Panc1 (cell line): ENCODE results near the gene DHX57. TPM values are rescaled to one million over a fixed set of nuclear protein-coding genes. Genes with fewer than 3 reads are reported as not detected.
"Not testable (repeated sequence)": the region's sequence is repeated elsewhere in the genome, so short reads cannot be mapped to it uniquely, and the experiment has no call there.

Experiments used
- ATAC-seq: fragments of 200-7000 bp; cut with Tn5 transposase; 2 replicates; pipeline ENCODE4 v1.9.1; 2020; ENCODE audit warnings: mild to moderate bottlenecking, moderate library complexity
- BruUV-seq: library from RNA; stranded (reverse); fragments of 400-500 nt; replicated peaks from 2 replicates; lab custom pipeline; 2021; lab: Mats Ljungman, UMichigan
- CTCF ChIA-PET: fragments of 300-600 bp; sonication (Branson Sonifier 250); formaldehyde crosslinking; loops from one replicate; lab custom pipeline; 2022; ENCODE audit warnings: antibody characterized with exemption; lab: Charles Lee
- POLR2A ChIA-PET: fragments of 300-600 bp; sonication (Branson Sonifier 250); formaldehyde crosslinking; loops from one replicate; lab custom pipeline; 2022; ENCODE audit warnings: antibody characterized with exemption; lab: Charles Lee
- DNase-seq: peaks from one replicate; pipeline ENCODE4 v3.0.0-alpha.2; 2010; ENCODE audit warnings: low read depth, low spot score
- H3K27ac ChIP-seq: 2 replicates; pipeline ENCODE4 v1.5.1; 2011; ENCODE audit warnings: mild to moderate bottlenecking, low read length, inconsistent platforms
- H3K27me3 ChIP-seq: fragments of 200-500 bp; sonication (Bioruptor generic); 2 replicates; pipeline ENCODE4 v1.6.0; 2014; ENCODE audit warnings: low read length, inconsistent platforms; ENCODE audit not compliant: control insufficient read depth, insufficient read depth
- H3K36me3 ChIP-seq: fragments of 200-500 bp; sonication (Bioruptor generic); 2 replicates; pipeline ENCODE4 v1.5.1; 2014; ENCODE audit warnings: inconsistent platforms, mild to moderate bottlenecking, low read length, moderate library complexity; ENCODE audit not compliant: control insufficient read depth, insufficient read depth
- H3K4me1 ChIP-seq: 2 replicates; pipeline ENCODE4 v1.5.1; 2011; ENCODE audit warnings: inconsistent platforms, mild to moderate bottlenecking, low read length, moderate library complexity; ENCODE audit not compliant: control insufficient read depth, insufficient read depth
- H3K4me3 ChIP-seq, 2 experiments: 2 replicates each; pipeline ENCODE4 v1.5.1; 2011 to 2012; ENCODE audit warnings: low read depth in 2 of 2, low read length in 2 of 2, mild to moderate bottlenecking in 2 of 2, inconsistent platforms in 1 of 2, moderate library complexity in 1 of 2
- H3K9me3 ChIP-seq: fragments of 200-500 bp; sonication (Bioruptor generic); 2 replicates; pipeline ENCODE4 v1.5.1; 2014; ENCODE audit warnings: low read depth, mild to moderate bottlenecking, inconsistent platforms, low read length, moderate library complexity; ENCODE audit not compliant: control insufficient read depth, insufficient read depth
- POLR2AphosphoS5 ChIP-seq: IDR thresholded peaks from 2 replicates; pipeline ENCODE4 v1.6.1; 2012; ENCODE audit warnings: mild to moderate bottlenecking, low read depth, low read length, moderate library complexity
- SIN3A ChIP-seq: IDR thresholded peaks from 2 replicates; pipeline ENCODE4 v1.6.1; 2012; ENCODE audit warnings: low read depth, mild to moderate bottlenecking, low read length, moderate library complexity, borderline replicate concordance; ENCODE audit not compliant: insufficient read depth
- TCF7L2 ChIP-seq: IDR thresholded peaks from 2 replicates; pipeline ENCODE4 v1.6.1; 2011; ENCODE audit warnings: mild to moderate bottlenecking, low read depth, low read length, inconsistent platforms
- in situ Hi-C: cut with HindIII; loops from 2 replicates; pipeline ENCODE4 v1.10.0; 2016; ENCODE audit warnings: low sequenced_read_pairs, low pct_unique_long_range_greater_than_20kb
- intact Hi-C: fragments of 100-400 bp; cut with micrococcal nuclease; formaldehyde crosslinking; loops from one replicate; pipeline ENCODE4 v1.10.0; 2022; ENCODE audit not compliant: unreplicated experiment
- total RNA-seq: library from RNA; stranded (reverse); gene quantifications from one replicate; pipeline ENCODE4 v1.2.1, GENCODE V29; 2021; ENCODE audit not compliant: unreplicated experiment
- TF ChIP-seq, protein P1 (sequence below): fragments of 450-650 bp; IDR thresholded peaks from 2 replicates; pipeline ENCODE4 v1.5.1; 2017; ENCODE audit warnings: mild to moderate bottlenecking
- TF ChIP-seq, protein P2 (sequence below), 2 experiments: IDR thresholded peaks; 2 replicates each; pipeline ENCODE4 v1.6.1; 2011 to 2012; ENCODE audit warnings: low read depth in 2 of 2, control low read depth in 1 of 2, low read length in 1 of 2, mild to moderate bottlenecking in 1 of 2, moderate library complexity in 1 of 2; ENCODE audit not compliant: insufficient read depth in 1 of 2

Gene DHX57
- total RNA-seq, 1 experiment from 2014 or later: 20.6 TPM

DNA sequence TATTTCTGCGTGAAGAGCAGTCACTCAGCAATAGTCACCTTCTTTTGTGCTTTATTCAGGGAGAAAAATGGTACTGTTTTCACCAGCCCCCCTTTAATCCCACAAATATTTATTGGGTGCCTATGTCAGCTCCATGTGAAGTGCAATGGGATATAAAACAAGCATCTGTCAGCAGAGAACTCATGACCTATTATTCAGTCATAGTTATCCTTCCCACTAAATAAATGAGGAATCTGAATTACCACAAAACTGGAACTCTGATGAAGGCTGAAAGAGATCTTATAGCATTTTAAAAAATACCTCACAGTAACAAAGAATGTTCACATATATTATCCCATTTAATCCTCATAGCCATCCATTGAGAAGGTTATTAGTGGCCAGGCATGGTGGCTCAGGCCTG lies 45.8 kb downstream of the DHX57 start:
- no peak for DNase-seq
- no TSS peak for BruUV-seq
- no peaks in the 10 kb centered on the region for H3K9me3 ChIP-seq
- TF ChIP-seq SIN3A (no peak), TCF7L2 (no peak), POLR2AphosphoS5 (no peak)
- TF ChIP-seq, protein P1, sequence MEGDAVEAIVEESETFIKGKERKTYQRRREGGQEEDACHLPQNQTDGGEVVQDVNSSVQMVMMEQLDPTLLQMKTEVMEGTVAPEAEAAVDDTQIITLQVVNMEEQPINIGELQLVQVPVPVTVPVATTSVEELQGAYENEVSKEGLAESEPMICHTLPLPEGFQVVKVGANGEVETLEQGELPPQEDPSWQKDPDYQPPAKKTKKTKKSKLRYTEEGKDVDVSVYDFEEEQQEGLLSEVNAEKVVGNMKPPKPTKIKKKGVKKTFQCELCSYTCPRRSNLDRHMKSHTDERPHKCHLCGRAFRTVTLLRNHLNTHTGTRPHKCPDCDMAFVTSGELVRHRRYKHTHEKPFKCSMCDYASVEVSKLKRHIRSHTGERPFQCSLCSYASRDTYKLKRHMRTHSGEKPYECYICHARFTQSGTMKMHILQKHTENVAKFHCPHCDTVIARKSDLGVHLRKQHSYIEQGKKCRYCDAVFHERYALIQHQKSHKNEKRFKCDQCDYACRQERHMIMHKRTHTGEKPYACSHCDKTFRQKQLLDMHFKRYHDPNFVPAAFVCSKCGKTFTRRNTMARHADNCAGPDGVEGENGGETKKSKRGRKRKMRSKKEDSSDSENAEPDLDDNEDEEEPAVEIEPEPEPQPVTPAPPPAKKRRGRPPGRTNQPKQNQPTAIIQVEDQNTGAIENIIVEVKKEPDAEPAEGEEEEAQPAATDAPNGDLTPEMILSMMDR: no peak
- TF ChIP-seq, protein P2, sequence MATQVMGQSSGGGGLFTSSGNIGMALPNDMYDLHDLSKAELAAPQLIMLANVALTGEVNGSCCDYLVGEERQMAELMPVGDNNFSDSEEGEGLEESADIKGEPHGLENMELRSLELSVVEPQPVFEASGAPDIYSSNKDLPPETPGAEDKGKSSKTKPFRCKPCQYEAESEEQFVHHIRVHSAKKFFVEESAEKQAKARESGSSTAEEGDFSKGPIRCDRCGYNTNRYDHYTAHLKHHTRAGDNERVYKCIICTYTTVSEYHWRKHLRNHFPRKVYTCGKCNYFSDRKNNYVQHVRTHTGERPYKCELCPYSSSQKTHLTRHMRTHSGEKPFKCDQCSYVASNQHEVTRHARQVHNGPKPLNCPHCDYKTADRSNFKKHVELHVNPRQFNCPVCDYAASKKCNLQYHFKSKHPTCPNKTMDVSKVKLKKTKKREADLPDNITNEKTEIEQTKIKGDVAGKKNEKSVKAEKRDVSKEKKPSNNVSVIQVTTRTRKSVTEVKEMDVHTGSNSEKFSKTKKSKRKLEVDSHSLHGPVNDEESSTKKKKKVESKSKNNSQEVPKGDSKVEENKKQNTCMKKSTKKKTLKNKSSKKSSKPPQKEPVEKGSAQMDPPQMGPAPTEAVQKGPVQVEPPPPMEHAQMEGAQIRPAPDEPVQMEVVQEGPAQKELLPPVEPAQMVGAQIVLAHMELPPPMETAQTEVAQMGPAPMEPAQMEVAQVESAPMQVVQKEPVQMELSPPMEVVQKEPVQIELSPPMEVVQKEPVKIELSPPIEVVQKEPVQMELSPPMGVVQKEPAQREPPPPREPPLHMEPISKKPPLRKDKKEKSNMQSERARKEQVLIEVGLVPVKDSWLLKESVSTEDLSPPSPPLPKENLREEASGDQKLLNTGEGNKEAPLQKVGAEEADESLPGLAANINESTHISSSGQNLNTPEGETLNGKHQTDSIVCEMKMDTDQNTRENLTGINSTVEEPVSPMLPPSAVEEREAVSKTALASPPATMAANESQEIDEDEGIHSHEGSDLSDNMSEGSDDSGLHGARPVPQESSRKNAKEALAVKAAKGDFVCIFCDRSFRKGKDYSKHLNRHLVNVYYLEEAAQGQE (IDR thresholded peaks at IDR 0.05; ENCODE audit: insufficient read depth in 1 of 2, low read depth in 2 of 2, low read length in 1 of 2): no peak
- H3K4me3 ChIP-seq: no peak overlapping the region
- in situ Hi-C loops (no loop called here), intact Hi-C loops (no loop called here)
- no peaks in the 10 kb centered on the region for H3K4me1 ChIP-seq
- ChIA-PET CTCF (no interaction called here), POLR2A (no interaction called here)
- no peak overlapping the region for H3K27ac ChIP-seq
- 0 out of 2 replicates have a peak, but pooled peaks cover 2% of the 10 kb centered on the region for H3K36me3 ChIP-seq
- H3K27me3 ChIP-seq: no peaks in the 10 kb centered on the region
- ATAC-seq: no peak

DNA sequence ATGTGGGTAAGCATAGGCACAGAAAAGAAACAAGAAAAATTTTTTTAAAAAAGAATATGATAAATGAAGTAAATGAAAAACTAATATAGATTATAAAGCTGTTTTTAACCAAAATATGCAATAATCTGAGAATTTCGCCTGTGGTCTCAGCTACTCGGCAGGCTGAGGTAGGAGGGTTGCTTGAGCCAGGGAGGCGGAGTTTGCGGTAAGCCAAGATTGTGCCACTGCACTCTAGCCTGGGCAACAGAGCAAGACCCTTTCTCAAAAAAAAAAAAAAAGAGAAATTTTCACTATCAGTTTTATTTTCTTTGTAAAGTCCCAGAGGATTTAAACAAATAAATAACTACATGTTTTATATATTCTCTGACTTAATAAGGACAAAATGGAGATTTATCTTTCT lies 47.3 kb downstream of the DHX57 start:
- intact Hi-C loops: no loop called here
- in situ Hi-C loops: no loop called here
- 0 out of 2 replicates have a peak, but pooled peaks cover 2% of the 10 kb centered on the region for H3K36me3 ChIP-seq
- DNase-seq (no peak), ATAC-seq (no peak)
- BruUV-seq: no TSS peak
- no peak for TF ChIP-seq TCF7L2
- TF ChIP-seq, protein P1: no peak
- TF ChIP-seq, protein P2 (IDR thresholded peaks at IDR 0.05; ENCODE audit: insufficient read depth in 1 of 2, low read depth in 2 of 2, low read length in 1 of 2): no peak
- TF ChIP-seq SIN3A: no peak
- no peak for TF ChIP-seq POLR2AphosphoS5
- H3K4me1 ChIP-seq: no peaks in the 10 kb centered on the region
- no peak overlapping the region for H3K27ac ChIP-seq
- H3K4me3 ChIP-seq: no peak overlapping the region
- ChIA-PET POLR2A (no interaction called here), CTCF (interaction anchor here (0.5 to 0.7 kb wide), 2 partner anchors 119 to 262 kb away, joined by 4 to 5 read pairs; no protein-coding TSS in a partner anchor)
- H3K27me3 ChIP-seq: no peaks in the 10 kb centered on the region
- H3K9me3 ChIP-seq: no peaks in the 10 kb centered on the region

DNA sequence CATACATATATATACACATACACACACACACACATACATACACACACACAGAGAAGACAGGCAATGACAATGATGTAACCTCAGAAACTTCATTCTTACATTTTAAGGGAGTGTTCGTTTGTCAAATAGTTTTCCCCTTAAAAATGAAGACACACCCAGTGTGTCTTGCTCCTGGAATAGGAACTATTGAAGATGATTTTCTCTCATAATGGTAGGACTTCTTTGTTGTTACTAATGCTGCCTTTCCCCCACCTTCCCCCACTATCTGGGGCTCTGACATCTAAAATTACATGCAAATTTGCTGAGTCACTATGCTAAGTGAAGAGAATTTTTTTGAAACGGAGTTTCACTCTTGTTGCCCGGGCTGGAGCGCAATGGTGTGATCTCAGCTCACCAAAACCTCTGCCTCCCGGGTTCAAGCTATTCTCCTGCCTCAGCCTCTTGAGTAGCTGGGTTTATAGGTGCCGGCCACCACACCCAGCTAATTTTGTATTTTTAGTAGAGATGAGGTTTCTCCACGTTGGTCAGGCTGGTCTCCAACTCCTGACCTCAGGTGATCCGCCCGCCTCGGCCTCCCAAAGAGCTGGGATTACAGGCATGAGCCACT lies 48.1 kb downstream of the DHX57 start:
- ATAC-seq, POLR2A ChIA-PET, intact Hi-C loops, H3K4me3 ChIP-seq, H3K36me3 ChIP-seq, H3K4me1 ChIP-seq, BruUV-seq, H3K27ac ChIP-seq, in situ Hi-C loops, H3K27me3 ChIP-seq, H3K9me3 ChIP-seq, DNase-seq, CTCF ChIA-PET: not testable (repeated sequence)
